AML-193 (cell line): ENCODE measurements around the gene NEU3.
"Not testable (repeated sequence)": the region's sequence is repeated elsewhere in the genome, so short reads cannot be mapped to it uniquely, and the experiment has no call there.

Source experiments
- DNase-seq, 2 experiments: peaks; one replicate each; lab custom pipeline; 2025; lab: John Stamatoyannopoulos, UW

The NEU3 gene

GRCh38 chr11:74984070-74984469 lies 4.7 kb upstream of the NEU3 start:
- DNase-seq = no peak

- DNase-seq = no peak
Measured at GRCh38 chr11:74984730-74985129, 4.0 kb upstream of the NEU3 start.

- no peak for DNase-seq
Measured at GRCh38 chr11:74989260-74989638, 516 bp downstream of the NEU3 start.

- peak; percentile 47 to 64 for DNase-seq
Measured at GRCh38 chr11:74990150-74990549, 1.4 kb downstream of the NEU3 start.

- no peak for DNase-seq
Measured at GRCh38 chr11:74990941-74991340, 2.2 kb downstream of the NEU3 start.

GRCh38 chr11:74992852-74993251 lies 4.1 kb downstream of the NEU3 start:
- DNase-seq = no peak

- DNase-seq = no peak
Measured at GRCh38 chr11:75000975-75001354, 12.2 kb downstream of the NEU3 start.

GRCh38 chr11:75001686-75002085 lies 13.0 kb downstream of the NEU3 start:
- DNase-seq = no peak

- no peak for DNase-seq
Measured at GRCh38 chr11:75002516-75002915, 13.8 kb downstream of the NEU3 start.

GRCh38 chr11:75004215-75004614 lies 15.5 kb downstream of the NEU3 start:
- no peak for DNase-seq

- no peak for DNase-seq
Measured at GRCh38 chr11:75011357-75011756, 22.6 kb downstream of the NEU3 start.

- DNase-seq = no peak
Measured at GRCh38 chr11:75011872-75012271, 23.1 kb downstream of the NEU3 start.

- DNase-seq = no peak
Measured at GRCh38 chr11:75013051-75013450, 24.3 kb downstream of the NEU3 start.

- no peak for DNase-seq
Measured at GRCh38 chr11:75014129-75014528, 25.4 kb downstream of the NEU3 start.

- DNase-seq = not testable (repeated sequence)
Measured at GRCh38 chr11:75019200-75019599, 30.5 kb downstream of the NEU3 start.

GRCh38 chr11:75020328-75020727 lies 31.6 kb downstream of the NEU3 start:
- not testable (repeated sequence) for DNase-seq

GRCh38 chr11:75022296-75022695 lies 33.6 kb downstream of the NEU3 start:
- no peak for DNase-seq

GRCh38 chr11:75022759-75023396 lies 34.1 kb downstream of the NEU3 start:
- peak; percentile 65 to 68 for DNase-seq

- DNase-seq = no peak
Measured at GRCh38 chr11:75023446-75024067, 34.8 kb downstream of the NEU3 start.

GRCh38 chr11:75024068-75024449 lies 35.3 kb downstream of the NEU3 start:
- DNase-seq = no peak

GRCh38 chr11:75024764-75025211 lies 36.1 kb downstream of the NEU3 start:
- no peak for DNase-seq

GRCh38 chr11:75025561-75025960 lies 36.8 kb downstream of the NEU3 start:
- DNase-seq = no peak

- no peak for DNase-seq
Measured at GRCh38 chr11:75028321-75028720, 39.6 kb downstream of the NEU3 start.

GRCh38 chr11:75028724-75029123 lies 40.0 kb downstream of the NEU3 start:
- DNase-seq = no peak
